Stimulated activated naive B cell treated with anti-CD40 and anti-IgM and Interleukin-4, amounts not matched to agents 10 μg/mL and 1 μg/mL and 100 μg/mL, for 72 hours (primary cell): ENCODE data around the gene AARS2.
A peak's percentile ranks its signal among the peaks of the same experiment; 100 is the strongest.
"Not testable (repeated sequence)": the region's sequence is repeated elsewhere in the genome, so short reads cannot be mapped to it uniquely, and the experiment has no call there.

Experiments used
- ATAC-seq, 2 donors: fragments of 150-1000 bp; cut with Tn5 transposase; replicated peaks; 2 replicates each; pipeline ENCODE4 v1.10.0; 2021; ENCODE audit warnings: moderate library complexity in 1 of 2
- DNase-seq: peaks from one replicate; pipeline ENCODE4 v3.0.0; 2021
- H3K27ac Mint-ChIP-seq: one replicate; pipeline ENCODE4 v1.8.0; 2022; ENCODE audit warnings: mild to moderate bottlenecking, mixed read lengths
- H3K27me3 Mint-ChIP-seq, 2 donors: one replicate each; pipeline ENCODE4 v1.8.0; 2022; ENCODE audit warnings: mixed read lengths in 2 of 2
- H3K36me3 Mint-ChIP-seq, 2 donors: one replicate each; pipeline ENCODE4 v1.8.0; 2022; ENCODE audit warnings: mixed read lengths in 2 of 2, mild to moderate bottlenecking in 1 of 2
- H3K4me1 Mint-ChIP-seq, 2 donors: one replicate each; pipeline ENCODE4 v1.8.0; 2022; ENCODE audit warnings: mixed read lengths in 2 of 2, mild to moderate bottlenecking in 1 of 2
- H3K4me3 Mint-ChIP-seq, 2 donors: one replicate each; pipeline ENCODE4 v1.8.0; 2022; ENCODE audit warnings: mild to moderate bottlenecking in 2 of 2, mixed read lengths in 2 of 2, moderate library complexity in 1 of 2
- H3K9me3 Mint-ChIP-seq, 2 donors: one replicate each; pipeline ENCODE4 v1.8.0; 2022; ENCODE audit warnings: mixed read lengths in 2 of 2, mild to moderate bottlenecking in 1 of 2

Gene AARS2

DNA sequence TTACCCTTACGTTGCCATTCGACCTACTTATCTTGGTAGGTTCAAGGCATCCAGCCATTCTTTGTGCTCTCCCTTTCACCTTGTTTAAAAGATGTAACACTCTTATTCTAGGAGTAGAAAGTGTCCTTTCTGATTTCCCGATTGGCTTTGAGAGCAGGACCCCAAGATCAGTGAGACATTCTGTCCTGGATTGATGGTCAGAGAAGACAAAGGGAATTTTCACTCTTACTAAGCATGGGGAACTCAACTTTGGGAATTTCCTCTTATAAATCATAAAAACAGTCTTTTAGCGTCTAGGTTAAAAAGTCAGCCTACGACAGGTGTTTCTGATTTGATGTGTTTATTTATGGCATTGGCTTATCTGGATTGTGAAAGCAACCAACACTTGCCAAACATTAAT lies 2.8 kb upstream of the AARS2 start:
- Mint-ChIP-seq H3K36me3 (peaks cover 3 to 11% of the 10 kb centered on the region in 2 donors), H3K27me3 (peaks cover 29 to 38% of the 10 kb centered on the region in 2 donors), H3K4me1 (peaks cover 10 to 22% of the 10 kb centered on the region in 2 donors), H3K4me3 (no peak overlapping the region), H3K27ac (no peak overlapping the region), H3K9me3 (peaks cover 0 to 2% of the 10 kb centered on the region in 2 donors)
- ATAC-seq = no peak
- no peak for DNase-seq

DNA sequence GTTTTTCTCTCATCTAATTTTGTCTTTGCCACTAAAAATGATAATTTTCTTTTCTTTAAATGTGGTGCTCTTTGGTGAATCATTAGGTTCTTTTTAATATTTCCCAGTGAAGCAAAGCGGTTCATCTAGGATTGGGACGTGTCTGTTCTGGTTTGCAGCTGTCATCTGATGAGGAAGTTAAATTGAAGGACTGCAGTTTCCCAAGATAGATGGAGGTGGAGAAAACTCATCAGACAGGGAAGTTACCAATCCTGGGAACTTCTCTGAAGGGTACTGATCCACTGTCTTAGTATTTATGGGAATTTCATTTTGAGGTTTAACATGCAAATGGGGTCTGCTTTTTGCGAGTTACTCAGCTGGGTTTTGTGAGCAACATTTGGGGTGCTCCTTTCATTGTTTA lies 2.4 kb upstream of the AARS2 start:
- ATAC-seq (no peak), DNase-seq (no peak)
- Mint-ChIP-seq H3K9me3 (peaks cover 0 to 1% of the 10 kb centered on the region in 2 donors), H3K4me1 (peaks cover 10 to 22% of the 10 kb centered on the region in 2 donors), H3K36me3 (peaks cover 5 to 13% of the 10 kb centered on the region in 2 donors), H3K27me3 (peaks cover 29 to 33% of the 10 kb centered on the region in 2 donors), H3K4me3 (no peak overlapping the region), H3K27ac (no peak overlapping the region)

DNA sequence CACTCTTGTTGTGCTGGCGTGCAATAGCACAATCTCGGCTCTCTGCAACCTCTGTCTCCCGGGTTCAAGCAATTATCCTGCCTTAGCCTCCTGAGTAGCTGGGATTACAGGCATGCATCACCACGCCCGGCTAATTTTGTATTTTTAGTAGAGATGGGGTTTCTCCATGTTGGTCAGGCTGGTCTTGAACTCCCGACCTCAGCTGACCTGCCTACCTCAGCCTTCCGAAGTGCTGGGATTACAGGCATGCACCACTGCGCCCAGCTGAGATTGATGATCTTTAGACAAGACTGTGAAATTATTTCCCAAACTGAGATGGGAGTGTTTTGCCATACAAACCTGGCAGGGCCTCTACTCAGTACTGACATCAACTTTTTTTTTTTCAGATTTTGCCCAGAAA lies 1.5 kb upstream of the AARS2 start:
- H3K9me3 Mint-ChIP-seq, DNase-seq, H3K27ac Mint-ChIP-seq, ATAC-seq, H3K4me3 Mint-ChIP-seq: not testable (repeated sequence)
- Mint-ChIP-seq H3K36me3 (peaks cover 11 to 21% of the 10 kb centered on the region in 2 donors), H3K27me3 (peaks cover 23 to 25% of the 10 kb centered on the region in 2 donors), H3K4me1 (peaks cover 13 to 22% of the 10 kb centered on the region in 2 donors)

DNA sequence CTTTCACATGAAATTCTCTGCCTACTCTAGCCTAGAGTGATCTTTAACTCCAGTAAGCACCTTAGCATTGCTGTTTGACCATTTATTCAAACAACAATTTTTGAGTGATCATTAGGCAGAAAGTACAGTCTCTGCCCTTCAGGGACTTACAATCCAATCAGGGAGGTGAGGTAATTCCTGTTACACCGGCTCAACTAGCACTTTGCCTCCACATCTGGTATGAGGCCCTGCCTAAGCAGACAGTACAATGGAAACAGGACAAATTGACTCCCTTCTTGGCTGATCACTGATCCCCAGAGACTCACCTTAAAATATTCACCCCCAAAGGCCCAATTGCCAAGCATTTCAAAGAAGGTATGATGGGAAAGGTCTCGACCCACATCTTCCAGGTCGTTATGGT lies 1.4 kb downstream of the AARS2 start:
- H3K9me3 Mint-ChIP-seq = no peaks in the 10 kb centered on the region
- peaks cover 13 to 22% of the 10 kb centered on the region in 2 donors for H3K4me1 Mint-ChIP-seq
- no peak for ATAC-seq
- H3K4me3 Mint-ChIP-seq = peak overlapping the region; percentile 97
- H3K36me3 Mint-ChIP-seq = peaks cover 29 to 41% of the 10 kb centered on the region in 2 donors
- H3K27me3 Mint-ChIP-seq = no peaks in the 10 kb centered on the region
- no peak for DNase-seq
- H3K27ac Mint-ChIP-seq = peak overlapping the region; percentile 98

DNA sequence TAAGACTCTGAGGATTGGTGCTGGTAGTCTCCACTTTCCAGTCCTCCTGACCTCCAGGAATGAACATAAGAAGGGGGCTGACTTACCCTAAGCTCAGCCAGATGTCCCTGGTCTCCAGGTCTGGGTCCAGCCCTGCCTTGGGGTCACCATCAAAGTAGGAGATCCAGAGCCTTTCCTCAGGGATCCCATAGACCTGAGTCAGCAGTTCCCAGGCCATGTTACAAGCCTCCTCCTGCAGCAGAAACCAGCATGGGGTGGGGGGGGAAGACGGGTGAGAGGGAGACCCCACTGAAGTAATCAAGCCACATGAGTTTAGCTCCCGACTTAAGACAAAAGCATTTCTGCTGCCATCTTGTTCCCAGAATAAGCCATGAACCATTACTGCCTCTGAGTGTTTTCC lies 1.8 kb downstream of the AARS2 start:
- no peaks in the 10 kb centered on the region for H3K9me3 Mint-ChIP-seq
- ATAC-seq (no peak), DNase-seq (no peak)
- peaks cover 33 to 43% of the 10 kb centered on the region in 2 donors for H3K36me3 Mint-ChIP-seq
- peaks cover 13 to 22% of the 10 kb centered on the region in 2 donors for H3K4me1 Mint-ChIP-seq
- H3K27me3 Mint-ChIP-seq = no peaks in the 10 kb centered on the region
- H3K27ac Mint-ChIP-seq = no peak overlapping the region
- peak overlapping the region; percentile 97 for H3K4me3 Mint-ChIP-seq

DNA sequence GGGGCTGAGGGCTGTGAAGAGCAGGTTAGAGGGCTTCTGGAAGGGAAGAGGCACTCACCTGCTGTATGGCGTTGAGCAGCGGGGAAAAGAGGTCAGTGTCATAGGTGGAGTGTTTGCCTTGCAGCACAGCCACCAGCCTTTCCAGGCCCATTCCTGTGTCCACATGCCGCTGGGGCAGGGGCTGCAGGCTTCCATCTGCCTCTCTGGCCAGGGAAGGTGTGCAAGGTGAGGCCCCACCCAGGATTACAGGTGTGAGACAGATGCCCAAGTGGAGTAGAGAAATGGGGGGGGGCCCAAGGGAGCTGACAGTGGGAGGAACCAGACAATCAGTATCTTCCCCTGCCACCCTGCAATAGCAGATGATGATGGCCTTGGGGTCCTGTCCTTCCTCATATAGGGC lies 2.9 kb downstream of the AARS2 start:
- DNase-seq (no peak), ATAC-seq (no peak)
- Mint-ChIP-seq H3K4me3 (no peak overlapping the region), H3K27me3 (no peaks in the 10 kb centered on the region), H3K36me3 (peaks cover 40 to 51% of the 10 kb centered on the region in 2 donors), H3K4me1 (peaks cover 16 to 22% of the 10 kb centered on the region in 2 donors), H3K9me3 (no peaks in the 10 kb centered on the region), H3K27ac (no peak overlapping the region)

DNA sequence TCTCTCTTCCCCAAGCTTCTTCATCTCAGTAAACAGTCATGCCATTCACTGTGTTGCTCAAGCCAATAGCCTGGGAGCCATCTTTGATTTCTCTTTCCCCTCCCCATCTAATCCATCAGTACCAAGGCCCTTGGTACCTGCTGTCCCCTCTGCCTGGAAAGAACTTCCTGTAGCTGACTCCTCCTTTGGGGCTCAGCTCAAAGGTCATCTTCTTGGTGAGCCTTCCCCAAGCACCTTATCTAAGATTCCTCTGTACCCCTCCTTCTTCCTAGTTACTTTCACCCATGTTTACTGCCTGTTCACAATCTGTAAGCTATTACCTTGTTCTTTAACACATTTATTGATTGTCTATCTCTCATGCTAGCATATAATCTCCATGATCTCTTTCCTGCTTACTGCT lies 3.5 kb downstream of the AARS2 start:
- no peak overlapping the region for H3K4me3 Mint-ChIP-seq
- no peak overlapping the region for H3K27ac Mint-ChIP-seq
- H3K36me3 Mint-ChIP-seq = peaks cover 42 to 56% of the 10 kb centered on the region in 2 donors
- H3K27me3 Mint-ChIP-seq = no peaks in the 10 kb centered on the region
- DNase-seq (no peak), ATAC-seq (no peak)
- H3K4me1 Mint-ChIP-seq = peaks cover 16 to 22% of the 10 kb centered on the region in 2 donors
- no peaks in the 10 kb centered on the region for H3K9me3 Mint-ChIP-seq

DNA sequence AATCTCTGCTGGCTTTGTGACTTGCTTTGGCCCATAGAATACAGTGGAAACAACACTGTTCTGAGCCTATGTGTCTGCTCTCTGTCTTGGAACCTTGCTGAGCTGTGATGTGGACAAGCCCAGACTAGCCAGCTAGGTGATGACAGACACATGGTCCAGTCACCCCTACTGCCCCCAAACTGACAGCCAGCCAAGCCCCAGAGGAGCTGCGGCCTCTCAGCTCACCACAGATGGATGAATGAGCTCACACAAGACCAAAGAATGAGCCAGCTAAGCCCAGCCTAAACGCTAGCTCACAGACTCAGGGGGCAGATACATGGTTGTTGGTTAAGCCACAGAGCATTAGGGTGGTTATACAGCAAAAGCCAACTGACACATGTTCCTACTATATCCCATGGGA lies 4.1 kb downstream of the AARS2 start:
- ATAC-seq = no peak
- Mint-ChIP-seq H3K4me1 (peaks cover 16 to 22% of the 10 kb centered on the region in 2 donors), H3K4me3 (no peak overlapping the region), H3K27ac (no peak overlapping the region), H3K27me3 (no peaks in the 10 kb centered on the region), H3K36me3 (peaks cover 45 to 58% of the 10 kb centered on the region in 2 donors), H3K9me3 (no peaks in the 10 kb centered on the region)
- no peak for DNase-seq

DNA sequence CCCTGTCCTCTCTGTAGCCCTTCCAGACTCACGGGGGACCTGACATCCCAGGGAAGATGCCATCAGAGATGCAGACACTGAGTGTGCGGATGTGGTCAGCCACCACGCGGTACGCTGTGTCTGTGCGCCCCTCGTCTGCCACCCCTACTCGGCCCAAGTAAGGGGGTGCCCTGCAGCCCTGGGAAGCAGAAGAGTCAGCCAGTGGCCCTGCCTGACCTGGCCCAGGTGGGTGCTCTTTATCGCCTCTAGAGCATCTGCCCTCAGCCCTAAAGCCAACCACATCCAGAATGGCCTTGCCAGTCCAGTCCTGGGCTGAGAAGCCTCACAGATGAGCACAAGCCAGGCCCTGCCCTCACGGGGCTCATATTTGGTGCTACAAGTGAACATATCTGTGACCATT lies 5.9 kb downstream of the AARS2 start:
- Mint-ChIP-seq H3K4me3 (no peak overlapping the region), H3K36me3 (peaks cover 56 to 70% of the 10 kb centered on the region in 2 donors)

DNA sequence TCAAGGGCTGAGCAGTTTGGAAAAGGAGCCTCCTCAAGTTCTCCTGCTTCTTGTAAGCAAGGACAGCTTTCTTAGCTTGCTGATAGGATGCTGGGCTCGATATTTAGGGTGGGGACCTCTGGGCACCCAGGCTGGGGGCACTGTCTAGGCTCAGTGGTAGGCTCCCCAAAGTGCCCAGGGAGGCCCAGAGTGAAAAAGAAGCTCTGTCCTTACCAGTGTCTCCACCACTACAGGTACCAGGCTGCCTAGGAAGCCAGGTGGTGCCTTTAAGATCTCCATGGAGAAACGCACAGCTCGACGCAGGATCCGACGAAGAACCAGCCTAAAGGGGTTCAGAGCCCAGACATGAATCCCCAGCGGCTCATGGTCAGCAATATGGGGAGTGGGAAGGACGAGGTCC lies 6.4 kb downstream of the AARS2 start:
- peaks cover 3 to 6% of the 10 kb centered on the region in 2 donors for H3K4me1 Mint-ChIP-seq
- no peaks in the 10 kb centered on the region for H3K27me3 Mint-ChIP-seq
- ATAC-seq = no peak
- H3K27ac Mint-ChIP-seq = no peak overlapping the region
- no peaks in the 10 kb centered on the region for H3K9me3 Mint-ChIP-seq
- no peak overlapping the region for H3K4me3 Mint-ChIP-seq
- no peak for DNase-seq
- H3K36me3 Mint-ChIP-seq = peaks cover 58 to 74% of the 10 kb centered on the region in 2 donors

More for the DNA sequence above, 5.9 kb downstream of the AARS2 start:
- ATAC-seq (no peak), DNase-seq (no peak)
- no peak overlapping the region for H3K27ac Mint-ChIP-seq
- no peaks in the 10 kb centered on the region for H3K9me3 Mint-ChIP-seq
- no peaks in the 10 kb centered on the region for H3K27me3 Mint-ChIP-seq
- peaks cover 8 to 9% of the 10 kb centered on the region in 2 donors for H3K4me1 Mint-ChIP-seq

DNA sequence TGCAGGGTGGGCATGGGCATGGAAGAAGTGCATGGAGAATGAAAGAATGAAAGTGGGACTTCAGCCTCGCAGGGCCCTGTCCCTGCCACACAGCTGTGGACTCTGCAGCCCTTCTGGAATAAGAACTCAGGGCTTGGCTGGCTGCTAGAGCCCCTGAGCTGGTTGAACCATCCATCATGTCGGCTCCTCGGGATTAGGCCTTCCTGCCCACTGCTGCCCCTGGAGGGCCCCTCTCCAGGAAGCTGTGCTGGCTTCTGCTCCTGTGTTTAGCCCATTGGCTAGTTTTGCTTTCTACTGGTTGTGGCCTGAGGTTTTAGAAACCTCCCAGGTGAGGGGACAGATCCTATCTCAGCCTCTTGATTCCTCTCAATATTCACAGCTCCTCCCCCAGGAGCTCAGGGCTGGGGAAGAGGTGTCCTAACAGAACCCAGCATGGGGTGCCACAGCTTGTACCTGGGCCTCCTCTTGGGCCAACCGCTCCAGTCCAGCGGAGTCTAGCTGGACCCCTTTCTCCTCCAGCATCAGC lies 7.9 kb downstream of the AARS2 start:
- Mint-ChIP-seq H3K27ac (peak overlapping the region; percentile 11), H3K27me3 (no peaks in the 10 kb centered on the region), H3K4me3 (no peak overlapping the region), H3K36me3 (peaks cover 66 to 78% of the 10 kb centered on the region in 2 donors), H3K9me3 (no peaks in the 10 kb centered on the region), H3K4me1 (peaks cover 0 to 9% of the 10 kb centered on the region in 2 donors)
- no peak for DNase-seq
- ATAC-seq = no peak

DNA sequence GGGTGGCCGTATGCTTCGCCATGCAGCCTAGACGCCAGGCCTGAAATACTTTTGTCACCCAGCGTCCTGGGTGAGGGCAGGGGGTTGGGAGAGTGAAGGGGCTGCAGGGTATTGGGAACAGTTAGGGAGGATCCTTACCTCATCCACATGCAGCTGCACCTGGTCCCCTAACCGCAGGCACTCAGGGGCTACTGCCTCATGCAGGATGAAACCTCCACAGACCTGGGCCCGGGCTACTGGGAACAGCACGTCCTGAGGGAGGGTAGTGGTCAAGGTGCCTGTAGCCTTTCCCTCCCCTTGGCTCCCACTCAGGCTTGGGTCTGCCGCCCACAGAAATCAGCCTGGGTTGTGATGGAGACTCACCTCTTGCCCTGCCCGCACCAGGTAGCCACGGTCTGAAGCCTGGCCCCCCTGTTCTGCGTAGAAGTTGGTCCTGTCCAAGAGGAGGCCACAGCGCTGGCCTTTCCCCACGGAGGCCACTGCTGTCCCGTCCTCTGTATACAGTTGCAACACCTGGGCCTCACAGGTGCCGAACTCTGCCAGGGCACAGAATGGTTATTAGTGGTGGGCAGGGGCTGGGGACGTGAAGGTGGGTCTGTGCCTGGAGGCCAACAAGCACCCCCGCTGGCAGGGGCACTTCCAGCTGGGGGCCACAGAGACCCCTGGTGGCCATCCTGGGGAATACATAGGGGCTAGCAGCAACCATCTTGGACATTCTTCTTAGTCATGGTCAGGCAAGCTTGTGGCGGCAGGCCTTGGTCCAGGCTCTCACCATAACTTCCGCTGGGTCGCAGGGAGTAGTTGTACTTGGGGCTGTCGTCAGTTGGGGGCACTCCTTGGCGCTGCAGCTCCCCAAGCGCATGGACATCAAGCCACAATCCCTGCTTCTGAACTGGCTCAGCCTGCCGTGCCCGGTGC lies 8.6 kb downstream of the AARS2 start:
- Mint-ChIP-seq H3K27me3 (no peaks in the 10 kb centered on the region), H3K36me3 (peaks cover 62 to 75% of the 10 kb centered on the region in 2 donors), H3K9me3 (no peaks in the 10 kb centered on the region), H3K4me1 (peaks cover 0 to 5% of the 10 kb centered on the region in 2 donors), H3K4me3 (no peak overlapping the region), H3K27ac (no peak overlapping the region)
- DNase-seq (peak; percentile 19), ATAC-seq (peak; percentile 75 to 81)

DNA sequence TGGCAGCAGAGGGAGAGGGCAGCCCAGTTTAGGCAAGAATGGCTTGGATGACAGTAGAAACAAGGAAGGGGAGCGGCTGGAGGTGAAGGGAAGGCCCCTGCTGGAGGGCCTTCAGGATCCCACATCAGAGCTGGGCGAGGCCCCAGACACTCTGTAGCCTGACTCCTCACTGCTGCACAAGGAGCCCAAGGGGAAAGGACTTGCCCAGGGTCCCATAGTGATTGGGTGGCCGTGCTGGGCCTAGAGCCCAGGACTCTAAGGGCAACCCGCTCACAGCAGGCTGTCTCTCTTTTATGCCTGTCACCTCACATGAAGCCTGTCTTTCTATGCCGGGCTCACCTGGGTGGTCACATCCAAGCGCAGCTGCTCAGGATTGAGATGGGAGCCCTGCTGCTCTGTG lies 9.3 kb downstream of the AARS2 start:
- peaks cover 4 to 5% of the 10 kb centered on the region in 2 donors for H3K4me1 Mint-ChIP-seq
- peaks cover 0 to 4% of the 10 kb centered on the region in 2 donors for H3K27me3 Mint-ChIP-seq
- ATAC-seq (no peak), DNase-seq (no peak)
- H3K36me3 Mint-ChIP-seq = peaks cover 62 to 80% of the 10 kb centered on the region in 2 donors
- no peak overlapping the region for H3K4me3 Mint-ChIP-seq
- H3K9me3 Mint-ChIP-seq = no peaks in the 10 kb centered on the region
- no peak overlapping the region for H3K27ac Mint-ChIP-seq

DNA sequence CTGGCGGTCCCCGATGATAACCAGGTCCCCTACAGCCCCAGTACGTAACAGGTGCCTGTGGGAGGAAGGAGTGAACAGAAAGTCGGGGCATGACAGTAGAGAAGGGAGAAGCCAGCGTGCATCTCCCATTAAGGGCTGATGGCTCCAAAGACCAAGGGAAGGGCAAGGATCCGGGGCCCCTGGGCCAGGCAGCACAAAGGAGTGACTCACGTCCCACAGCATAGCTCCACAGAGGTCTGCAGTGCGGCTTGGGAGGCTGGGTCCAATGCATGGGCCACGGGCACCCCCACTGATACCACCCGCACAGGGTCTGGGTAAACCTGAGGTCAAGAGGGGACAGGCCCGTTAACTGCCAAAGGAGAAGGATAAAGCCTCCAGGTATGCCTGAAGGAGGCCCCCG lies 10.3 kb downstream of the AARS2 start:
- H3K4me1 Mint-ChIP-seq = peaks cover 6 to 11% of the 10 kb centered on the region in 2 donors
- H3K27me3 Mint-ChIP-seq = peaks cover 7 to 11% of the 10 kb centered on the region in 2 donors
- DNase-seq (no peak), ATAC-seq (no peak)
- peaks cover 55 to 73% of the 10 kb centered on the region in 2 donors for H3K36me3 Mint-ChIP-seq
- no peak overlapping the region for H3K4me3 Mint-ChIP-seq
- H3K27ac Mint-ChIP-seq = no peak overlapping the region
- no peaks in the 10 kb centered on the region for H3K9me3 Mint-ChIP-seq
